Spleen (tissue), 7 donors: ENCODE measurements around the gene CRYBA1.

Experiments used
- POLR2A ChIP-seq, 3 donors: fragments of 450-650 bp; IDR thresholded peaks; one replicate each; pipeline ENCODE4 v1.5.1; 2017; ENCODE audit warnings: antibody characterized with exemption in 3 of 3, mild to moderate bottlenecking in 1 of 3
- TF ChIP-seq, protein P1 (sequence below), 11 experiments: fragments of 200-600 bp in 7 of 11; fragments of 450-650 bp in 4 of 11; sonication (generic) in 4 of 11; IDR thresholded peaks in 8 of 11; conservative IDR thresholded peaks in 3 of 11; 1 replicate in 7 of 11; 2 replicates in 4 of 11; pipeline versions ENCODE4 v1.4.0 to v1.8.0; 2016 to 2021; ENCODE audit warnings: antibody characterized with exemption in 11 of 11, inconsistent platforms in 4 of 11, mild to moderate bottlenecking in 1 of 11
- donor health status: DM: no; HTN: no; CAD: no; lungs with moderate emphysema.
- donor health status: DM: no; HTN: no; CAD: no.
- donor health status: DM: no; HTN: no; CAD: no.

DNA sequence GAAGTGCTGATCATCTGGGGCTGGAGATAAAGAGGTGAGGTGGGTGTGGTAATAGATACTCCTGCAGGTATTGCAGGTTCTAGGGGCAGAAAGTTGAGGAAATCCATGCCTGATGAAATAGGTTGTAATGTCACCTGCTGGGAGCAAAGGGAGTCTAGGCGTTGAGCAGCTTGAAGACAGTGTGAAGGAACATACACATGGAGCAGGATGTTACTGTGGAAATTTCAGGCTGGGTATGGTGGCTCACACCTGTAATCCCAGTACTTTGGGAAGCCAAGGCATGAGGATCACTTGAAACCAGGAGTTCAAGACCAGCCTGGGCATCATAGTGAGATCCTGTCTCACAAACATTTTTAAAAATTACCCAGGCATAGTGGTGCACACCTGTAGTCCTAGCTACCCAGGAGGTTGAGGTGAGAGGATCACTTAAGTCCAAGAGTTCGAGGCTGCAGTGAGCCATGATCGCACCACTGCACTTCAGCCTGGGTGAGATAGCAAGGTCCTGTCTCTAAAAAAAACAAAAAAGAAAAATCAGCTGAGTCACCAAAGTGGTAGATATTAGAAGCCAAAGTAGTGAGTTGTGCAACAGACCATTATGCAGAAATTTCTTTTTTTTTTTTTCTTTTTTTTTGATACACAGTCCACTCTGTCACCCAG, 9.1 kb upstream of the CRYBA1 start:
- TF ChIP-seq, protein P1, sequence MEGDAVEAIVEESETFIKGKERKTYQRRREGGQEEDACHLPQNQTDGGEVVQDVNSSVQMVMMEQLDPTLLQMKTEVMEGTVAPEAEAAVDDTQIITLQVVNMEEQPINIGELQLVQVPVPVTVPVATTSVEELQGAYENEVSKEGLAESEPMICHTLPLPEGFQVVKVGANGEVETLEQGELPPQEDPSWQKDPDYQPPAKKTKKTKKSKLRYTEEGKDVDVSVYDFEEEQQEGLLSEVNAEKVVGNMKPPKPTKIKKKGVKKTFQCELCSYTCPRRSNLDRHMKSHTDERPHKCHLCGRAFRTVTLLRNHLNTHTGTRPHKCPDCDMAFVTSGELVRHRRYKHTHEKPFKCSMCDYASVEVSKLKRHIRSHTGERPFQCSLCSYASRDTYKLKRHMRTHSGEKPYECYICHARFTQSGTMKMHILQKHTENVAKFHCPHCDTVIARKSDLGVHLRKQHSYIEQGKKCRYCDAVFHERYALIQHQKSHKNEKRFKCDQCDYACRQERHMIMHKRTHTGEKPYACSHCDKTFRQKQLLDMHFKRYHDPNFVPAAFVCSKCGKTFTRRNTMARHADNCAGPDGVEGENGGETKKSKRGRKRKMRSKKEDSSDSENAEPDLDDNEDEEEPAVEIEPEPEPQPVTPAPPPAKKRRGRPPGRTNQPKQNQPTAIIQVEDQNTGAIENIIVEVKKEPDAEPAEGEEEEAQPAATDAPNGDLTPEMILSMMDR (IDR thresholded peaks at IDR 0.05 in 8 of 11, conservative IDR thresholded peaks at IDR 0.05 in 3 of 11): no peak
- TF ChIP-seq POLR2A (IDR thresholded peaks at IDR 0.05): no peak
